ENCODE data around the gene JAM2. TPM values are rescaled to one million over a fixed set of nuclear protein-coding genes. Genes with fewer than 3 reads are reported as not detected.

Gene JAM2
- total and polyA plus RNA-seq, 10 of the 15 experiments (the other 5 are each of a cell fraction or from before 2014, with no cell fraction given) = 2.1 to 30.4 (median 8.6) TPM

DNA sequence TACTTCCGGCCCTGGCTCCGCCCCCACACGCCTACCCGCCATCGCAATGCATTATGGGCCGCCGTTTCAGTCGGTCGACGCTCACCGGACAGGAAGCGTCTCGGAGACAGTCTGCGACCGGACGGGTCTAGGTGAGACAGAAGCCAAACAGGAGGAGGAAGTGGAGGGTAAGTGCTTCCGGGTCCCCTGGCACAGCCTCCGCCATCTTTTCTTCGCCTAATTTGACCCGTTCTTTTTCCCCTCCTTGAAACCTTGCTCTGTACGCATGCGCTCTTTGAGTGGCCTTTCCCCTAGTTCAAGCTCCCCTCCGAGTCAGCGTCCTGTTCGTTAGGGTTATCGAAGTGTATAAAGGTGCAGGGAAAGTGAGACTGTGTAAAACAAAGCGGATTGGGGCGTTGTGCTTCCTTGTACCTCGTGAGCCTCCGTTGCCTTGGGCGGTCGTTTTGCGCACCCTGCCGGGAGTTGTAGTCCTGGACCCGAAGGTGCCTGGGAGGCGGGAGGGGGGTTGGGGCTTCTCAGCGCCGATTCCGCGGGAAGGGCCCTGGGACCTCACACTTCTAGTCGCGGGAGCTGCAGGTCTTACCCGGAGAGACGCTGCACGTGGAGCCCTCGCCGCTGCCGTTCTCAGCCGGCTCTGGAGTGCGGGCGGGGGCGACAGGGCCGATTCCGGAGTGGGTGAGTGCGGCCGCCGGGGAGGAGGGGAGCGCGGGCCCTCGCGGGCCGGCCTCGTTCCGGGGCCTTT, 96.0 kb downstream of the JAM2 start, which contains the start of the genes ATP5PF and GABPA (continued):
- TF ChIP-seq, protein P1, sequence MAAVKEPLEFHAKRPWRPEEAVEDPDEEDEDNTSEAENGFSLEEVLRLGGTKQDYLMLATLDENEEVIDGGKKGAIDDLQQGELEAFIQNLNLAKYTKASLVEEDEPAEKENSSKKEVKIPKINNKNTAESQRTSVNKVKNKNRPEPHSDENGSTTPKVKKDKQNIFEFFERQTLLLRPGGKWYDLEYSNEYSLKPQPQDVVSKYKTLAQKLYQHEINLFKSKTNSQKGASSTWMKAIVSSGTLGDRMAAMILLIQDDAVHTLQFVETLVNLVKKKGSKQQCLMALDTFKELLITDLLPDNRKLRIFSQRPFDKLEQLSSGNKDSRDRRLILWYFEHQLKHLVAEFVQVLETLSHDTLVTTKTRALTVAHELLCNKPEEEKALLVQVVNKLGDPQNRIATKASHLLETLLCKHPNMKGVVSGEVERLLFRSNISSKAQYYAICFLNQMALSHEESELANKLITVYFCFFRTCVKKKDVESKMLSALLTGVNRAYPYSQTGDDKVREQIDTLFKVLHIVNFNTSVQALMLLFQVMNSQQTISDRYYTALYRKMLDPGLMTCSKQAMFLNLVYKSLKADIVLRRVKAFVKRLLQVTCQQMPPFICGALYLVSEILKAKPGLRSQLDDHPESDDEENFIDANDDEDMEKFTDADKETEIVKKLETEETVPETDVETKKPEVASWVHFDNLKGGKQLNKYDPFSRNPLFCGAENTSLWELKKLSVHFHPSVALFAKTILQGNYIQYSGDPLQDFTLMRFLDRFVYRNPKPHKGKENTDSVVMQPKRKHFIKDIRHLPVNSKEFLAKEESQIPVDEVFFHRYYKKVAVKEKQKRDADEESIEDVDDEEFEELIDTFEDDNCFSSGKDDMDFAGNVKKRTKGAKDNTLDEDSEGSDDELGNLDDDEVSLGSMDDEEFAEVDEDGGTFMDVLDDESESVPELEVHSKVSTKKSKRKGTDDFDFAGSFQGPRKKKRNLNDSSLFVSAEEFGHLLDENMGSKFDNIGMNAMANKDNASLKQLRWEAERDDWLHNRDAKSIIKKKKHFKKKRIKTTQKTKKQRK (IDR thresholded peaks at IDR 0.05; ENCODE audit: low read depth, low read length) = no peak
- TF ChIP-seq WRNIP1 (IDR thresholded peaks at IDR 0.05; ENCODE audit: borderline replicate concordance, low read depth, low read length) (no peak; the same call in 1 of the 2 replicates), SUZ12 (IDR thresholded peaks at IDR 0.05; ENCODE audit: unreplicated experiment) (no peak), BACH1 (IDR thresholded peaks at IDR 0.05; ENCODE audit: borderline replicate concordance) (no peak), RBBP5 (conservative IDR thresholded peaks at IDR 0.05) (no peak), BHLHE40 (IDR thresholded peaks at IDR 0.05; ENCODE audit: borderline replicate concordance in 1 of 2, low read depth in 2 of 2, low read length in 1 of 2) (peak in 1 of 2 experiments; percentile 60; a peak in 1 of 4 replicates), CREM (IDR thresholded peaks at IDR 0.05; ENCODE audit: low read depth) (peak; percentile 88), TARDBP (IDR thresholded peaks at IDR 0.05; ENCODE audit: borderline replicate concordance) (no peak; the same call in none of the 2 replicates), HCFC1 (IDR thresholded peaks at IDR 0.05; ENCODE audit: low read length) (peak; percentile 82), FOS (IDR thresholded peaks at IDR 0.05; ENCODE audit: borderline replicate concordance, extremely low read depth, insufficient read length) (no peak), SRF (IDR thresholded peaks at IDR 0.05; ENCODE audit: low read depth in 2 of 2, low read length in 2 of 2) (peak; percentile 63 to 74), NBN (IDR thresholded peaks at IDR 0.05) (peak; percentile 93), CHD2 (IDR thresholded peaks at IDR 0.05; ENCODE audit: borderline replicate concordance, low read depth, low read length) (peak; percentile 74), NR2C1 (IDR thresholded peaks at IDR 0.05) (peak; percentile 99), ASH2L (IDR thresholded peaks at IDR 0.05; ENCODE audit: borderline replicate concordance, low read depth) (peak; percentile 71; the same call in 1 of the 2 replicates), TCF3 (IDR thresholded peaks at IDR 0.05; ENCODE audit: borderline replicate concordance, insufficient read depth, low read depth, low read length) (no peak; the same call in 1 of the 2 replicates), POLR2AphosphoS2 (IDR thresholded peaks at IDR 0.05; ENCODE audit: low read depth, low read length) (0 out of 2 replicates have a peak, but pooled peaks have one; percentile 10)
- TF ChIP-seq, protein P2, sequence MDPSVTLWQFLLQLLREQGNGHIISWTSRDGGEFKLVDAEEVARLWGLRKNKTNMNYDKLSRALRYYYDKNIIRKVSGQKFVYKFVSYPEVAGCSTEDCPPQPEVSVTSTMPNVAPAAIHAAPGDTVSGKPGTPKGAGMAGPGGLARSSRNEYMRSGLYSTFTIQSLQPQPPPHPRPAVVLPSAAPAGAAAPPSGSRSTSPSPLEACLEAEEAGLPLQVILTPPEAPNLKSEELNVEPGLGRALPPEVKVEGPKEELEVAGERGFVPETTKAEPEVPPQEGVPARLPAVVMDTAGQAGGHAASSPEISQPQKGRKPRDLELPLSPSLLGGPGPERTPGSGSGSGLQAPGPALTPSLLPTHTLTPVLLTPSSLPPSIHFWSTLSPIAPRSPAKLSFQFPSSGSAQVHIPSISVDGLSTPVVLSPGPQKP (IDR thresholded peaks at IDR 0.05; ENCODE audit: low read depth, low read length) = peak; percentile 88
- TF ChIP-seq, protein P3, sequence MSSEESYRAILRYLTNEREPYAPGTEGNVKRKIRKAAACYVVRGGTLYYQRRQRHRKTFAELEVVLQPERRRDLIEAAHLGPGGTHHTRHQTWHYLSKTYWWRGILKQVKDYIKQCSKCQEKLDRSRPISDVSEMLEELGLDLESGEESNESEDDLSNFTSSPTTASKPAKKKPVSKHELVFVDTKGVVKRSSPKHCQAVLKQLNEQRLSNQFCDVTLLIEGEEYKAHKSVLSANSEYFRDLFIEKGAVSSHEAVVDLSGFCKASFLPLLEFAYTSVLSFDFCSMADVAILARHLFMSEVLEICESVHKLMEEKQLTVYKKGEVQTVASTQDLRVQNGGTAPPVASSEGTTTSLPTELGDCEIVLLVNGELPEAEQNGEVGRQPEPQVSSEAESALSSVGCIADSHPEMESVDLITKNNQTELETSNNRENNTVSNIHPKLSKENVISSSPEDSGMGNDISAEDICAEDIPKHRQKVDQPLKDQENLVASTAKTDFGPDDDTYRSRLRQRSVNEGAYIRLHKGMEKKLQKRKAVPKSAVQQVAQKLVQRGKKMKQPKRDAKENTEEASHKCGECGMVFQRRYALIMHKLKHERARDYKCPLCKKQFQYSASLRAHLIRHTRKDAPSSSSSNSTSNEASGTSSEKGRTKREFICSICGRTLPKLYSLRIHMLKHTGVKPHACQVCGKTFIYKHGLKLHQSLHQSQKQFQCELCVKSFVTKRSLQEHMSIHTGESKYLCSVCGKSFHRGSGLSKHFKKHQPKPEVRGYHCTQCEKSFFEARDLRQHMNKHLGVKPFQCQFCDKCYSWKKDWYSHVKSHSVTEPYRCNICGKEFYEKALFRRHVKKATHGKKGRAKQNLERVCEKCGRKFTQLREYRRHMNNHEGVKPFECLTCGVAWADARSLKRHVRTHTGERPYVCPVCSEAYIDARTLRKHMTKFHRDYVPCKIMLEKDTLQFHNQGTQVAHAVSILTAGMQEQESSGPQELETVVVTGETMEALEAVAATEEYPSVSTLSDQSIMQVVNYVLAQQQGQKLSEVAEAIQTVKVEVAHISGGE (CRISPR knock-in tag; IDR thresholded peaks at IDR 0.05) = peak; percentile 88
- TF ChIP-seq, protein P4, sequence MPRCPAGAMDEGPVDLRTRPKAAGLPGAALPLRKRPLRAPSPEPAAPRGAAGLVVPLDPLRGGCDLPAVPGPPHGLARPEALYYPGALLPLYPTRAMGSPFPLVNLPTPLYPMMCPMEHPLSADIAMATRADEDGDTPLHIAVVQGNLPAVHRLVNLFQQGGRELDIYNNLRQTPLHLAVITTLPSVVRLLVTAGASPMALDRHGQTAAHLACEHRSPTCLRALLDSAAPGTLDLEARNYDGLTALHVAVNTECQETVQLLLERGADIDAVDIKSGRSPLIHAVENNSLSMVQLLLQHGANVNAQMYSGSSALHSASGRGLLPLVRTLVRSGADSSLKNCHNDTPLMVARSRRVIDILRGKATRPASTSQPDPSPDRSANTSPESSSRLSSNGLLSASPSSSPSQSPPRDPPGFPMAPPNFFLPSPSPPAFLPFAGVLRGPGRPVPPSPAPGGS (IDR thresholded peaks at IDR 0.05; ENCODE audit: borderline replicate concordance, insufficient read depth, low read depth, low read length, poor library complexity, severe bottlenecking) = no peak
